ENCODE measurements around the gene SETDB1. TPM values are rescaled to one million over a fixed set of nuclear protein-coding genes. Genes with fewer than 3 reads are reported as not detected.
"Not testable (repeated sequence)": the region's sequence is repeated elsewhere in the genome, so short reads cannot be mapped to it uniquely, and the experiment has no call there.

SETDB1 gene
- total RNA-seq, 1 donor from 2014 or later = 47.5 TPM

DNA sequence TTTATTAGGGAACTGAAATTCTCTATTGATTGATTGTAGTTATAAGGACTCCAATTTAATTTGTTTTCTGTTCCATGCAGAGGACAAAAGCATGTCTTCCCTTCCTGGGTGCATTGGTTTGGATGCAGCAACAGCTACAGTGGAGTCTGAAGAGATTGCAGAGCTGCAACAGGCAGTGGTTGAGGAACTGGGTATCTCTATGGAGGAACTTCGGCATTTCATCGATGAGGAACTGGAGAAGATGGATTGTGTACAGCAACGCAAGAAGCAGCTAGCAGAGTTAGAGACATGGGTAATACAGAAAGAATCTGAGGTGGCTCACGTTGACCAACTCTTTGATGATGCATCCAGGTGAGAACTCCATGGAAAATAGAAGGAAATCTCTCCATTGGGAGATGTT, 1.5 kb downstream of the SETDB1 start:
- Histone ChIP-seq H3K9ac (ENCODE audit: low read depth in 1 of 3, low read length in 3 of 3) (no peak overlapping the region), H3K9me3 (ENCODE audit: control insufficient read depth in 3 of 3, low read length in 3 of 3) (no peaks in the 10 kb centered on the region), H3K27me3 (ENCODE audit: control insufficient read depth in 3 of 3, insufficient read depth in 3 of 3, low read length in 3 of 3) (no peaks in the 10 kb centered on the region), H3K36me3 (ENCODE audit: control insufficient read depth in 3 of 3, insufficient read depth in 3 of 3, low read length in 3 of 3) (peaks cover 22 to 39% (median 33%) of the 10 kb centered on the region in 3 donors), H3K27ac (ENCODE audit: low read depth, low read length) (no peak overlapping the region), H3K4me1 (ENCODE audit: control insufficient read depth in 3 of 3, insufficient read depth in 3 of 3, low read length in 3 of 3) (peaks cover under 1 to 10% (median 4%) of the 10 kb centered on the region in 3 donors), H3K4me3 (ENCODE audit: low read length in 3 of 3) (no peak overlapping the region)

DNA sequence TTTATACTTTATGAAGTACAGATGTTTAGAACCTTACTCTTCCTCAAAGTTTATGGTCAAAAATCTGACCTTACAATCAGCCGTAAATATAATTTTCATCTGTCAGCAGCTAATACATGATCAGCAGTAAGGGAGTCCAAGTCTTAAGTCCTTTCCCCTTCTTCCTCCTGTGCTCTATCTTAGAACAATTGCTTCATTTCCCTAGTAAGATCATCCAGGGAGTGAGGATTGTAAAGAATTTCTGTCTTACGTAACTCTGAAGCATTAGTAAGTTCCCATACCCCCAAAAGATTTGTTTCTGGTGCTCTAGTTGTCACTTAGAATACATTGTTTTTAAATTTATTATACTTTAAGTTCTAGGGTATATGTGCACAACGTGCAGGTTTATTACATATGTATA, 2.1 kb downstream of the SETDB1 start:
- Histone ChIP-seq H3K4me3 (ENCODE audit: low read length in 3 of 3) (no peak overlapping the region), H3K4me1 (ENCODE audit: control insufficient read depth in 3 of 3, insufficient read depth in 3 of 3, low read length in 3 of 3) (peaks cover 0 to 10% (median 4%) of the 10 kb centered on the region in 3 donors), H3K27me3 (ENCODE audit: control insufficient read depth in 3 of 3, insufficient read depth in 3 of 3, low read length in 3 of 3) (no peaks in the 10 kb centered on the region), H3K27ac (ENCODE audit: low read depth, low read length) (no peak overlapping the region), H3K9ac (ENCODE audit: low read depth in 1 of 3, low read length in 3 of 3) (no peak overlapping the region), H3K9me3 (ENCODE audit: control insufficient read depth in 3 of 3, low read length in 3 of 3) (no peaks in the 10 kb centered on the region), H3K36me3 (ENCODE audit: control insufficient read depth in 3 of 3, insufficient read depth in 3 of 3, low read length in 3 of 3) (peaks cover 26 to 42% (median 36%) of the 10 kb centered on the region in 3 donors)

DNA sequence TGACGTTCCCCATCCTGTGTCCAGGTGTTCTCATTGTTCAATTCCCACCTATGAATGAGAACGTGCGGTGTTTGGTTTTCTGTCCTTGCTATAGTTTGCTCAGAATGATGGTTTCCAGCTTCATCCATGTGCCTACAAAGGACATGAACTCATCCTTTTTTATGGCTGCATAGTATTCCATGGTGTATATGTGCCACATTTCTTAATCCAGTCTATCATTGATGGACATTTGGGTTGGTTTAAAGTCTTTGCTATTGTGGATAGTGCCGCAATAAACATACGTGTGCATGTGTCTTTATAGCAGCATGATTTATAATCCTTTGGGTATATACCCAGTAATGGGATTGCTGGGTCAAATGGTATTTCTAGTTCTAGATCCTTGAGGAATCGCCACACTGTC, 2.6 kb downstream of the SETDB1 start:
- H3K9me3 ChIP-seq (ENCODE audit: control insufficient read depth in 3 of 3, low read length in 3 of 3); H3K4me3 ChIP-seq (ENCODE audit: low read length in 3 of 3); H3K9ac ChIP-seq (ENCODE audit: low read depth in 1 of 3, low read length in 3 of 3); H3K27me3 ChIP-seq (ENCODE audit: control insufficient read depth in 3 of 3, insufficient read depth in 3 of 3, low read length in 3 of 3); H3K27ac ChIP-seq (ENCODE audit: low read depth, low read length): not testable (repeated sequence)
- Histone ChIP-seq H3K36me3 (ENCODE audit: control insufficient read depth in 3 of 3, insufficient read depth in 3 of 3, low read length in 3 of 3) (peaks cover 26 to 44% (median 36%) of the 10 kb centered on the region in 3 donors), H3K4me1 (ENCODE audit: control insufficient read depth in 3 of 3, insufficient read depth in 3 of 3, low read length in 3 of 3) (peaks cover 0 to 10% (median 4%) of the 10 kb centered on the region in 3 donors)

DNA sequence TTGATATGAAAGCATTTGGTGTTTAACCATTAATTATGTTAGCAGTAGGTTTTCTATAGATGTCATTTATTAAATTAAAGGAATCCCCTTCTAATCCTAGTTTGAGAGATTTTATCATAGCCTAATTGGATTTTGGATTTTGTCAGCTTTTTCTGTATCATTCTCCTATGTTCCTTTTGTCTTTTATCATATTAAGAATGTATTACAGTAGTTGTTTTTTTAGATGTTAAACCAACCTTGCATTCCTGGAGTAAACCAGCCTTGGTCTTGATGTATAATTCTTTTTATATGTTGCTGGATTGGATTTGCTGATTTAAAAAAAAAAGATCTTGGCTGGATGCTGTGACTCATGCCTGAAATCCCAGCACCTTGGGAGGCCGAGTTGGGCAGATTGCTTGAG, 5.6 kb downstream of the SETDB1 start:
- H3K36me3 ChIP-seq (ENCODE audit: control insufficient read depth in 3 of 3, insufficient read depth in 3 of 3, low read length in 3 of 3) = peaks cover 26 to 45% (median 44%) of the 10 kb centered on the region in 3 donors
- H3K4me1 ChIP-seq (ENCODE audit: control insufficient read depth in 3 of 3, insufficient read depth in 3 of 3, low read length in 3 of 3) = peaks cover 0 to 7% (median 4%) of the 10 kb centered on the region in 3 donors
- no peaks in the 10 kb centered on the region for H3K27me3 ChIP-seq (ENCODE audit: control insufficient read depth in 3 of 3, insufficient read depth in 3 of 3, low read length in 3 of 3)
- no peak overlapping the region for H3K27ac ChIP-seq (ENCODE audit: low read depth, low read length)
- H3K9me3 ChIP-seq (ENCODE audit: control insufficient read depth in 3 of 3, low read length in 3 of 3) = no peaks in the 10 kb centered on the region
- H3K9ac ChIP-seq (ENCODE audit: low read depth in 1 of 3, low read length in 3 of 3) = no peak overlapping the region
- no peak overlapping the region for H3K4me3 ChIP-seq (ENCODE audit: low read length in 3 of 3)

DNA sequence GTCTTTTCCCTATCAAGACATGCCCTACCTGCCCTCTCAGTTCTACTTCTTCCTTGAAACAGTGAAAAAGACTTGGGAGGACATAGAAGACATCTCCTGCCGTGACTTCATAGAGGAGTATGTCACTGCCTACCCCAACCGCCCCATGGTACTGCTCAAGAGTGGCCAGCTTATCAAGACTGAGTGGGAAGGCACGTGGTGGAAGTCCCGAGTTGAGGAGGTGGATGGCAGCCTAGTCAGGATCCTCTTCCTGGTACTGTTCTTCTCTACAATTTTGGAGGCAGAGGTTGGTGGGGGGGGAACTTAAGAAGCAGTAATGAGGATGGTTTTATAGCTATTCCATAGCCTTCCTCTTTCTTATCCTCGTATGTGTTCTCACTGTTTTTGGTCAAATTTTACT, 18.7 kb downstream of the SETDB1 start:
- peaks cover 67 to 76% (median 72%) of the 10 kb centered on the region in 3 donors for H3K36me3 ChIP-seq (ENCODE audit: control insufficient read depth in 3 of 3, insufficient read depth in 3 of 3, low read length in 3 of 3)
- H3K9ac ChIP-seq (ENCODE audit: low read depth in 1 of 3, low read length in 3 of 3) = no peak overlapping the region
- no peak overlapping the region for H3K27ac ChIP-seq (ENCODE audit: low read depth, low read length)
- no peaks in the 10 kb centered on the region for H3K27me3 ChIP-seq (ENCODE audit: control insufficient read depth in 3 of 3, insufficient read depth in 3 of 3, low read length in 3 of 3)
- H3K9me3 ChIP-seq (ENCODE audit: control insufficient read depth in 3 of 3, low read length in 3 of 3) = no peaks in the 10 kb centered on the region
- no peak overlapping the region for H3K4me3 ChIP-seq (ENCODE audit: low read length in 3 of 3)
- no peaks in the 10 kb centered on the region for H3K4me1 ChIP-seq (ENCODE audit: control insufficient read depth in 3 of 3, insufficient read depth in 3 of 3, low read length in 3 of 3)

DNA sequence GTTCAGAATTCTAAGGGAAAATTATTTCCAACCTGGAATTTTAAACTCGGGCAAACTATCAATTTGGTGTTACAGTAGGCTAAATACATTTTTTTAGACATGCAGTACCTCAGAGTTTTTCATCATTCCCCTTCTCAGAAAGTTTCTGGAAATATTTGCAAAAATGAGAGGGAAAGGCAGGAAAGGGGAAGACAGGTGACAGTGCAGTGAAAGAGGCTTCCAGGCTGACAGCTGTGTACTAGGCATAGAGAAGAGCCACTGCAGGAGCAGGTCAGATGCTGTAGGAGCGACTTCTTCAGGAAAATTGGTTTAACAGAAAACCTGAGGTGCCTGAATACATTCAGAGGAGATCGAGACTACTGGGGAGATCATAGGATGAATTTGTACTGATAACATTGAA, 28.5 kb downstream of the SETDB1 start:
- Histone ChIP-seq H3K27me3 (ENCODE audit: control insufficient read depth in 3 of 3, insufficient read depth in 3 of 3, low read length in 3 of 3) (no peaks in the 10 kb centered on the region), H3K9ac (ENCODE audit: low read depth in 1 of 3, low read length in 3 of 3) (no peak overlapping the region), H3K36me3 (ENCODE audit: control insufficient read depth in 3 of 3, insufficient read depth in 3 of 3, low read length in 3 of 3) (peaks cover 40 to 67% (median 56%) of the 10 kb centered on the region in 3 donors), H3K27ac (ENCODE audit: low read depth, low read length) (no peak overlapping the region), H3K4me1 (ENCODE audit: control insufficient read depth in 3 of 3, insufficient read depth in 3 of 3, low read length in 3 of 3) (no peaks in the 10 kb centered on the region), H3K4me3 (ENCODE audit: low read length in 3 of 3) (no peak overlapping the region), H3K9me3 (ENCODE audit: control insufficient read depth in 3 of 3, low read length in 3 of 3) (no peaks in the 10 kb centered on the region)

DNA sequence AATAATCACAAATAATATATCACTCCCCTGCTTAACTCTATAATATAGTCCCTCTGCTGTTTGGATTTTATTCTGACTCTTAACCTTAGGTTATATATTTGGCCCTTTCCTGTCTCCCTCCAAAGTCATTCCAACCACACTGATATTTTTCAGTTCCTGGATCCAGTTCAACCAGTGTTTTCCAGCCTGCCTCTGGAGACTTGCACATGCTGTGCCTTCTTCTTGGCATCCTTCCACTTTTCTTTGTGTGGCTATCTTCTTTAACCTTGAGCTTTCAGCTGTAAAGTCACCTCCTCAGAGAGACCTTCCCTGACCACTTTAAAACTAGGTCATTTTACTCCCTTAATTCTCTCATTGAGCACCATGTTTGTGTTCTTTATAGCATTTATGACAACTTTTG, 29.1 kb downstream of the SETDB1 start:
- Histone ChIP-seq H3K4me3 (ENCODE audit: low read length in 3 of 3) (no peak overlapping the region), H3K9me3 (ENCODE audit: control insufficient read depth in 3 of 3, low read length in 3 of 3) (no peaks in the 10 kb centered on the region), H3K27ac (ENCODE audit: low read depth, low read length) (no peak overlapping the region), H3K36me3 (ENCODE audit: control insufficient read depth in 3 of 3, insufficient read depth in 3 of 3, low read length in 3 of 3) (peaks cover 37 to 64% (median 56%) of the 10 kb centered on the region in 3 donors), H3K27me3 (ENCODE audit: control insufficient read depth in 3 of 3, insufficient read depth in 3 of 3, low read length in 3 of 3) (no peaks in the 10 kb centered on the region), H3K4me1 (ENCODE audit: control insufficient read depth in 3 of 3, insufficient read depth in 3 of 3, low read length in 3 of 3) (no peaks in the 10 kb centered on the region), H3K9ac (ENCODE audit: low read depth in 1 of 3, low read length in 3 of 3) (no peak overlapping the region)

DNA sequence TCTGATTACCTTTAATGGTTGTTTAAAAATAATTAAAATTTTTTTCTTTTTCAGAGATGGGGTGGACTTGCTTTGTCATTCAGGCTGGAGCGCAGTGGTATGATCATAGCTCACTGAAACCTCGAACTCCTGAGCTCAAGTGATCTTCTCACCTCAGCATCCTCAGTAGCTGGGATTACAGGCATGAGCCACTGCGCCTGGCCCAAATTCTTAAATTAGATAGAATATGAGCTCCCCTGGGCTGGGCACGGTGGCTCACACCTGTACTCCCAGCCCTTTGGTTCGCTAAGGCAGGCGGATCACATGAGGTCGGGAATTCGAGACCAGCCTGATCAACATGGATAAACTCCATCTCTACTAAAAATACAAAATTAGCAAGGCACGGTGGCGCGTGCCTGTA, 31.5 kb downstream of the SETDB1 start:
- Histone ChIP-seq H3K4me3 (ENCODE audit: low read length in 3 of 3) (no peak overlapping the region), H3K4me1 (ENCODE audit: control insufficient read depth in 3 of 3, insufficient read depth in 3 of 3, low read length in 3 of 3) (no peaks in the 10 kb centered on the region), H3K9me3 (ENCODE audit: control insufficient read depth in 3 of 3, low read length in 3 of 3) (no peaks in the 10 kb centered on the region), H3K36me3 (ENCODE audit: control insufficient read depth in 3 of 3, insufficient read depth in 3 of 3, low read length in 3 of 3) (peaks cover 38 to 62% (median 51%) of the 10 kb centered on the region in 3 donors), H3K27ac (ENCODE audit: low read depth, low read length) (no peak overlapping the region), H3K9ac (ENCODE audit: low read depth in 1 of 3, low read length in 3 of 3) (no peak overlapping the region), H3K27me3 (ENCODE audit: control insufficient read depth in 3 of 3, insufficient read depth in 3 of 3, low read length in 3 of 3) (no peaks in the 10 kb centered on the region)

DNA sequence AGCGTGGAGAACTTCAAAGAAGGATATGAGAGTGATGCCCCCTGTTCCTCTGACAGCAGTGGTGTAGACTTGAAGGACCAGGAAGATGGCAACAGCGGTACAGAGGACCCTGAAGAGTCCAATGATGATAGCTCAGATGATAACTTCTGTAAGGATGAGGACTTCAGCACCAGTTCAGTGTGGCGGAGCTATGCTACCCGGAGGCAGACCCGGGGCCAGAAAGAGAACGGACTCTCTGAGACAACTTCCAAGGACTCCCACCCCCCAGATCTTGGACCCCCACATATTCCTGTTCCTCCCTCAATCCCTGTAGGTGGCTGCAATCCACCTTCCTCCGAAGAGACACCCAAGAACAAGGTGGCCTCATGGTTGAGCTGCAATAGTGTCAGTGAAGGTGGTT, 34.5 kb downstream of the SETDB1 start:
- Histone ChIP-seq H3K4me1 (ENCODE audit: control insufficient read depth in 3 of 3, insufficient read depth in 3 of 3, low read length in 3 of 3) (no peaks in the 10 kb centered on the region), H3K27me3 (ENCODE audit: control insufficient read depth in 3 of 3, insufficient read depth in 3 of 3, low read length in 3 of 3) (no peaks in the 10 kb centered on the region), H3K36me3 (ENCODE audit: control insufficient read depth in 3 of 3, insufficient read depth in 3 of 3, low read length in 3 of 3) (peaks cover 46 to 70% (median 60%) of the 10 kb centered on the region in 3 donors), H3K4me3 (ENCODE audit: low read length in 3 of 3) (no peak overlapping the region), H3K27ac (ENCODE audit: low read depth, low read length) (no peak overlapping the region), H3K9ac (ENCODE audit: low read depth in 1 of 3, low read length in 3 of 3) (no peak overlapping the region), H3K9me3 (ENCODE audit: control insufficient read depth in 3 of 3, low read length in 3 of 3) (no peaks in the 10 kb centered on the region)

DNA sequence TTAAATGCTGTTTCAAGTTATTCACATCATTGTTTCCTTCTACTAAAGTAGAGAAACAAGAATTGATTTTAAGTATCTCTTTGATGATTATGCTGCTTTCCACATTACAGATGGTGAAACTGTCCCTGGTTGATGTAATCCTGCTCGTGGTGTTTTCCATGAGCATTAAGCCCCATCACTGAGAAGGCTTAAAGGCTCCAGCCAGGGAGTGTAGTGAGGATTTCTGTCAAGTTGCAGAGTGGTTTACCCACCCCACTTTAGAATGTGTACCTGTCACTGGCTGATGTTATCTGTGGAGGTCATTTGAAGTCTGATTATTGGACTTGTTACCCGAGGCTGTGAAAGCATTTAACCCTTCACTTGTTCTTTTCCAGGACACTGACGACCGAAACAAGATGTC, 35.6 kb downstream of the SETDB1 start:
- no peak overlapping the region for H3K27ac ChIP-seq (ENCODE audit: low read depth, low read length)
- H3K4me3 ChIP-seq (ENCODE audit: low read length in 3 of 3) = no peak overlapping the region
- peaks cover 57 to 81% (median 67%) of the 10 kb centered on the region in 3 donors for H3K36me3 ChIP-seq (ENCODE audit: control insufficient read depth in 3 of 3, insufficient read depth in 3 of 3, low read length in 3 of 3)
- H3K9ac ChIP-seq (ENCODE audit: low read depth in 1 of 3, low read length in 3 of 3) = no peak overlapping the region
- no peaks in the 10 kb centered on the region for H3K27me3 ChIP-seq (ENCODE audit: control insufficient read depth in 3 of 3, insufficient read depth in 3 of 3, low read length in 3 of 3)
- H3K4me1 ChIP-seq (ENCODE audit: control insufficient read depth in 3 of 3, insufficient read depth in 3 of 3, low read length in 3 of 3) = no peaks in the 10 kb centered on the region
- no peaks in the 10 kb centered on the region for H3K9me3 ChIP-seq (ENCODE audit: control insufficient read depth in 3 of 3, low read length in 3 of 3)
